DMS153 treated with DMSO at 0.1 percent for 48 hours (cell line): ENCODE measurements around the gene EVI5L.

Experiments
- DNase-seq: peaks from one replicate; lab custom pipeline; 2025; ENCODE audit not compliant: unreplicated experiment; lab: John Stamatoyannopoulos, UW

Gene EVI5L

GRCh38 chr19:7894612-7895309 lies 64.7 kb downstream of the EVI5L start:
- DNase-seq = no peak

GRCh38 chr19:7895565-7895964 lies 65.5 kb downstream of the EVI5L start:
- DNase-seq = no peak

GRCh38 chr19:7897292-7897691 lies 67.3 kb downstream of the EVI5L start:
- DNase-seq = no peak

GRCh38 chr19:7898967-7899366 lies 68.9 kb downstream of the EVI5L start:
- DNase-seq = no peak

- DNase-seq = no peak
These were observed 69.8 kb downstream of the EVI5L start for GRCh38 chr19:7899751-7900378.

- DNase-seq = no peak
These were observed 70.4 kb downstream of the EVI5L start for GRCh38 chr19:7900401-7900870.

GRCh38 chr19:7900931-7901330 lies 70.9 kb downstream of the EVI5L start:
- DNase-seq = no peak

GRCh38 chr19:7901337-7901736 lies 71.3 kb downstream of the EVI5L start:
- DNase-seq = no peak

- DNase-seq = no peak
These were observed 72.8 kb downstream of the EVI5L start for GRCh38 chr19:7902796-7903243.

- DNase-seq = peak; percentile 98
These were observed 73.4 kb downstream of the EVI5L start, which contains the start of gene MAP2K7 for GRCh38 chr19:7903244-7904073. MAP2K7 (plus strand) TSS chr19:7903877; CDS start chr19:7903945, 68 bp downstream.

GRCh38 chr19:7904074-7905020 lies 74.3 kb downstream of the EVI5L start:
- no peak for DNase-seq

- no peak for DNase-seq
These were observed 75.2 kb downstream of the EVI5L start for GRCh38 chr19:7905268-7905667.

GRCh38 chr19:7905859-7906258 lies 75.8 kb downstream of the EVI5L start:
- DNase-seq = no peak

- DNase-seq = no peak
These were observed 77.1 kb downstream of the EVI5L start for GRCh38 chr19:7907122-7907521.

- DNase-seq = no peak
These were observed 77.5 kb downstream of the EVI5L start for GRCh38 chr19:7907544-7907943.

- no peak for DNase-seq
These were observed 78.2 kb downstream of the EVI5L start for GRCh38 chr19:7908078-7908699.

- no peak for DNase-seq
These were observed 78.9 kb downstream of the EVI5L start for GRCh38 chr19:7908742-7909461.

- DNase-seq = no peak
These were observed 79.6 kb downstream of the EVI5L start for GRCh38 chr19:7909471-7910067.
